Measurements from ENCODE around the gene CCDC34. TPM values are rescaled to one million over a fixed set of nuclear protein-coding genes. Genes with fewer than 3 reads are reported as not detected.

CCDC34 gene
- total and polyA plus RNA-seq, 2 experiments from 2014 or later: 10.1 to 56.0 TPM

DNA sequence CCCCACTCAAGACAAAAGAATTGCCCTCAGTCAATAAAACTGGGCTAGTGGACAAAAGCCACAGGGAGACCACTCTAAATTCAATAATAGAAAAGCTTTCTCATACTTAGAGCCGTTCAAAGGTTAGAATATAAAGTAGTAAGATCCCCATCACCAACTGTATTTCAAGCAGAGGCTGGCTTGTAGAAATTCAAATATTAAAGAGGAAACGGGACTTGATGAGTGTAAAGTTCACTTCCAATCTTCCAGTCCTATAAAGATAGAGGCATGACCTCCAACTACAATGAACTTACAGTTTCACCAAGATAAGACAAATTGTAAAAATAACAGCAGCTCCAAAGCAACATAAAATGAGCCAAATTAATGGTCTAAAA lies 70.4 kb downstream of the CCDC34 start:
- Histone ChIP-seq H3K27me3 (ENCODE audit: insufficient read depth) (no peaks in the 10 kb centered on the region), H3K9me2 (ENCODE audit: insufficient read depth) (no peaks in the 10 kb centered on the region), H2AFZ (no peak overlapping the region), H3K36me3 (ENCODE audit: insufficient read depth) (peaks cover 31% of the 10 kb centered on the region), H3K79me2 (replicated peaks; ENCODE audit: insufficient read depth) (no peaks in the 10 kb centered on the region), H3K27ac (ENCODE audit: low read depth) (no peak overlapping the region), H3K4me2 (no peak overlapping the region), H4K20me1 (replicated peaks; ENCODE audit: insufficient read depth) (no peaks in the 10 kb centered on the region), H3F3A (replicated peaks; ENCODE audit: low read depth) (no peaks in the 10 kb centered on the region), H3K4me1 (ENCODE audit: insufficient read depth) (no peaks in the 10 kb centered on the region; the same call in 1 of the 2 replicates), H3K4me3 (no peak overlapping the region)
- ATAC-seq (no peak), DNase-seq (ENCODE audit: low spot score) (no peak)
- peaks cover 34% of the 10 kb centered on the region for H3K9me3 Mint-ChIP-seq
- H3K4me3 Mint-ChIP-seq: no peak overlapping the region
- peaks cover 3% of the 10 kb centered on the region; the same call in 1 of the 3 replicates for H3K4me1 Mint-ChIP-seq
- H3K27ac Mint-ChIP-seq: no peak overlapping the region
- H3K27me3 Mint-ChIP-seq (ENCODE audit: insufficient read depth, low read depth, poor library complexity): no peaks in the 10 kb centered on the region
- TF ChIP-seq NANOG (IDR thresholded peaks at IDR 0.05; ENCODE audit: borderline replicate concordance) (no peak), POLR2AphosphoS5 (IDR thresholded peaks at IDR 0.05; ENCODE audit: low read depth) (no peak), EZH2phosphoT487 (IDR thresholded peaks at IDR 0.05; ENCODE audit: unreplicated experiment) (no peak), ZNF462 (CRISPR knock-in tag; IDR thresholded peaks at IDR 0.05) (no peak), CREB1 (CRISPR knock-in tag; IDR thresholded peaks at IDR 0.05; ENCODE audit: low read depth) (no peak), ZNF331 (CRISPR knock-in tag; IDR thresholded peaks at IDR 0.05; ENCODE audit: low read depth) (no peak), EZH2 (IDR thresholded peaks at IDR 0.05; ENCODE audit: low read depth, unreplicated experiment) (no peak), ETS1 (IDR thresholded peaks at IDR 0.05) (no peak), JUNB (IDR thresholded peaks at IDR 0.05; ENCODE audit: unreplicated experiment) (no peak), STAT1 (IDR thresholded peaks at IDR 0.05; ENCODE audit: unreplicated experiment) (no peak), ZNF114 (CRISPR knock-in tag; IDR thresholded peaks at IDR 0.05) (no peak)
- TF ChIP-seq, protein P1, sequence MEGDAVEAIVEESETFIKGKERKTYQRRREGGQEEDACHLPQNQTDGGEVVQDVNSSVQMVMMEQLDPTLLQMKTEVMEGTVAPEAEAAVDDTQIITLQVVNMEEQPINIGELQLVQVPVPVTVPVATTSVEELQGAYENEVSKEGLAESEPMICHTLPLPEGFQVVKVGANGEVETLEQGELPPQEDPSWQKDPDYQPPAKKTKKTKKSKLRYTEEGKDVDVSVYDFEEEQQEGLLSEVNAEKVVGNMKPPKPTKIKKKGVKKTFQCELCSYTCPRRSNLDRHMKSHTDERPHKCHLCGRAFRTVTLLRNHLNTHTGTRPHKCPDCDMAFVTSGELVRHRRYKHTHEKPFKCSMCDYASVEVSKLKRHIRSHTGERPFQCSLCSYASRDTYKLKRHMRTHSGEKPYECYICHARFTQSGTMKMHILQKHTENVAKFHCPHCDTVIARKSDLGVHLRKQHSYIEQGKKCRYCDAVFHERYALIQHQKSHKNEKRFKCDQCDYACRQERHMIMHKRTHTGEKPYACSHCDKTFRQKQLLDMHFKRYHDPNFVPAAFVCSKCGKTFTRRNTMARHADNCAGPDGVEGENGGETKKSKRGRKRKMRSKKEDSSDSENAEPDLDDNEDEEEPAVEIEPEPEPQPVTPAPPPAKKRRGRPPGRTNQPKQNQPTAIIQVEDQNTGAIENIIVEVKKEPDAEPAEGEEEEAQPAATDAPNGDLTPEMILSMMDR (conservative IDR thresholded peaks at IDR 0.05; ENCODE audit: low read depth in 2 of 2): no peak
- TF ChIP-seq, protein P2, sequence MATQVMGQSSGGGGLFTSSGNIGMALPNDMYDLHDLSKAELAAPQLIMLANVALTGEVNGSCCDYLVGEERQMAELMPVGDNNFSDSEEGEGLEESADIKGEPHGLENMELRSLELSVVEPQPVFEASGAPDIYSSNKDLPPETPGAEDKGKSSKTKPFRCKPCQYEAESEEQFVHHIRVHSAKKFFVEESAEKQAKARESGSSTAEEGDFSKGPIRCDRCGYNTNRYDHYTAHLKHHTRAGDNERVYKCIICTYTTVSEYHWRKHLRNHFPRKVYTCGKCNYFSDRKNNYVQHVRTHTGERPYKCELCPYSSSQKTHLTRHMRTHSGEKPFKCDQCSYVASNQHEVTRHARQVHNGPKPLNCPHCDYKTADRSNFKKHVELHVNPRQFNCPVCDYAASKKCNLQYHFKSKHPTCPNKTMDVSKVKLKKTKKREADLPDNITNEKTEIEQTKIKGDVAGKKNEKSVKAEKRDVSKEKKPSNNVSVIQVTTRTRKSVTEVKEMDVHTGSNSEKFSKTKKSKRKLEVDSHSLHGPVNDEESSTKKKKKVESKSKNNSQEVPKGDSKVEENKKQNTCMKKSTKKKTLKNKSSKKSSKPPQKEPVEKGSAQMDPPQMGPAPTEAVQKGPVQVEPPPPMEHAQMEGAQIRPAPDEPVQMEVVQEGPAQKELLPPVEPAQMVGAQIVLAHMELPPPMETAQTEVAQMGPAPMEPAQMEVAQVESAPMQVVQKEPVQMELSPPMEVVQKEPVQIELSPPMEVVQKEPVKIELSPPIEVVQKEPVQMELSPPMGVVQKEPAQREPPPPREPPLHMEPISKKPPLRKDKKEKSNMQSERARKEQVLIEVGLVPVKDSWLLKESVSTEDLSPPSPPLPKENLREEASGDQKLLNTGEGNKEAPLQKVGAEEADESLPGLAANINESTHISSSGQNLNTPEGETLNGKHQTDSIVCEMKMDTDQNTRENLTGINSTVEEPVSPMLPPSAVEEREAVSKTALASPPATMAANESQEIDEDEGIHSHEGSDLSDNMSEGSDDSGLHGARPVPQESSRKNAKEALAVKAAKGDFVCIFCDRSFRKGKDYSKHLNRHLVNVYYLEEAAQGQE (IDR thresholded peaks at IDR 0.05; ENCODE audit: unreplicated experiment): no peak
- H3K36me3 Mint-ChIP-seq (ENCODE audit: low read depth): peaks cover 30% of the 10 kb centered on the region

Measured in GM23338 (cell line).